Endodermal cell (in vitro differentiated cells): ENCODE measurements around the gene LRFN4. TPM values are rescaled to one million over a fixed set of nuclear protein-coding genes. Genes with fewer than 3 reads are reported as not detected.

ENCODE experiments used
- DNase-seq: peaks from one replicate; pipeline ENCODE4 v3.0.0-alpha.2; 2017
- H3K27ac ChIP-seq: 2 replicates; pipeline ENCODE4 v1.5.1; 2013; ENCODE audit warnings: mild to moderate bottlenecking, low read depth, low read length, moderate library complexity
- H3K27me3 ChIP-seq: 2 replicates; pipeline ENCODE4 v1.6.1; 2013; ENCODE audit warnings: mild to moderate bottlenecking, low read length, moderate library complexity; ENCODE audit not compliant: insufficient read depth, control insufficient read depth, poor library complexity, severe bottlenecking
- H3K36me3 ChIP-seq: 2 replicates; pipeline ENCODE4 v1.7.0; 2013; ENCODE audit warnings: mild to moderate bottlenecking, low read length, moderate library complexity; ENCODE audit not compliant: control insufficient read depth, insufficient read depth
- H3K4me1 ChIP-seq: one replicate; pipeline ENCODE4 v1.7.0; 2013; ENCODE audit warnings: low read length; ENCODE audit not compliant: control insufficient read depth, insufficient read depth
- H3K4me3 ChIP-seq: 2 replicates; pipeline ENCODE4 v1.5.1; 2013; ENCODE audit warnings: mild to moderate bottlenecking, low read length, moderate library complexity
- H3K9ac ChIP-seq: 2 replicates; pipeline ENCODE4 v1.6.1; 2013; ENCODE audit warnings: mild to moderate bottlenecking, low read length, moderate library complexity; ENCODE audit not compliant: poor library complexity, severe bottlenecking; ENCODE audit errors: extremely low read depth
- H3K9me3 ChIP-seq: 2 replicates; pipeline ENCODE4 v1.6.1; 2013; ENCODE audit warnings: mild to moderate bottlenecking, low read length, moderate library complexity; ENCODE audit not compliant: control insufficient read depth
- H3K27ac Mint-ChIP-seq: 2 replicates; pipeline ENCODE4 v1.8.0; 2020; ENCODE audit warnings: mixed read lengths
- H3K27me3 Mint-ChIP-seq: 2 replicates; pipeline ENCODE4 v1.8.0; 2021; ENCODE audit warnings: mild to moderate bottlenecking, mixed read lengths; ENCODE audit not compliant: insufficient read depth
- H3K36me3 Mint-ChIP-seq: 2 replicates; pipeline ENCODE4 v1.8.0; 2020; ENCODE audit warnings: low read depth, mixed read lengths
- H3K4me1 Mint-ChIP-seq: 2 replicates; pipeline ENCODE4 v1.8.0; 2020; ENCODE audit warnings: mixed read lengths
- H3K4me3 Mint-ChIP-seq: 2 replicates; pipeline ENCODE4 v1.8.0; 2020; ENCODE audit warnings: mild to moderate bottlenecking, moderate library complexity, mixed read lengths
- H3K9me3 Mint-ChIP-seq: 2 replicates; pipeline ENCODE4 v1.8.0; 2020; ENCODE audit warnings: mild to moderate bottlenecking, mixed read lengths
- CTCF ChIP-seq: fragments of 200-600 bp; sonication (generic); conservative IDR thresholded peaks from 2 replicates; pipeline ENCODE4 v1.5.0; 2021; ENCODE audit warnings: antibody characterized with exemption, mild to moderate bottlenecking
- WGBS, 2 experiments: methylation state at CpG; one replicate each; pipeline versions ENCODE4 v1.1.5 to v1.1.7; 2013; ENCODE audit warnings: missing lambda C conversion rate in 2 of 2, mixed read lengths in 1 of 2; ENCODE audit not compliant: insufficient coverage in 1 of 2, insufficient read length in 1 of 2; 5-methylcytosine and 5-hydroxymethylcytosine counted together
- total RNA-seq, 2 donors: library from RNA; stranded (reverse); fragmentation: NEBNext Ultra II Directional in 1 of 2; extraction: Animal tissue kit (Norgen Biotek cat#: 25700) in 1 of 2; gene quantifications; 2 replicates in 1 of 2; 3 replicates in 1 of 2; pipeline ENCODE4 v1.2.1, GENCODE V29; 2021

Gene LRFN4
- total RNA-seq, 2 donors from 2014 or later = 23.2 to 26.2 TPM

DNA sequence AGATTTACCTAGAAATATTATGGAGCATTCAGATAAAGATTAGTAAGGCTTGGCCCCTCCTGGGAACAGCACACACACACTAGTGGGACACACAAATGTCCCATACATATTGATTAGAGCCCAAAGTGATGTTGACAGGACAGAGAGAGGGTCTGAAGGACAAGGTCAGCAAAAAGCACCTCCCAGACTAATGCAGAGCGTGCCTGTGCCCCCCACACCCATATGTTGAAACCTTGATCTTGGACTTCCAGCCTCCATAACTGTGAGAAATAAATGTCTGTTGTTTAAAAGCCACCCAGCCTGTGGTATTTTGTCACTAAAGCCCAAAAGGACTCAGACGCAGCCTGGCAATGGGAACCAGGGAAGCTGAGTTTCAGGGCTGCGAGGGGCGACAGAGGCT is 27.6 kb downstream of the LRFN4 start:
- Mint-ChIP-seq H3K27me3 (peaks cover 6% of the 10 kb centered on the region), H3K36me3 (no peaks in the 10 kb centered on the region)

DNA sequence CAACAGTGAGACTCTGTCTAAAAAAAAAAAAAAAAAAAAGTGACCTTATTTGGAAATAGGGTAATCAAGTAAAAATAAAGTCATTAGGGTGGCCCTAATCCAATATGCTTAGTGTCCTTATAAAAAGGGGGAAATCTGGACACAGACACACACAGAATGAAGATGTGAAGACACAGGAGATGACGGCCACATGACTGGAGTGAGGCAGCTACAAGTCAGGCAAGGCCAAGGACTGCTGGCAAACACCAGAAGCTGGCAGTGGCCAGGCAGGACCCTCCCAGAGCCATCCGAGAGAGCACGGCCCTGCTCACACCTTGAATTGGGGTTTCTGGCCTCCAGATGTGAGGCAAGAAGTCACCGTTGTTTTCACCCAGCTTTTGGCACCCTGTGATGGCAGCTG is 28.6 kb downstream of the LRFN4 start:
- H3K27ac Mint-ChIP-seq = no peak overlapping the region
- WGBS, 2 experiments = 94 to 97% methylated on average over 3 to 4 of the region's 4 CpGs

More for the DNA sequence above, 27.6 kb downstream of the LRFN4 start:
- Histone ChIP-seq H3K9me3 (no peaks in the 10 kb centered on the region), H3K27me3 (no peaks in the 10 kb centered on the region), H3K4me3 (no peak overlapping the region), H3K27ac (no peak overlapping the region), H3K36me3 (no peaks in the 10 kb centered on the region), H3K9ac (no peak overlapping the region), H3K4me1 (no peaks in the 10 kb centered on the region)
- TF ChIP-seq CTCF = no peak
- Mint-ChIP-seq H3K4me3 (no peak overlapping the region), H3K27ac (no peak overlapping the region), H3K4me1 (peaks cover 31% of the 10 kb centered on the region), H3K9me3 (no peaks in the 10 kb centered on the region)
- DNase-seq = no peak
- WGBS, 2 experiments = 99 to 100% methylated on average over 4 of the region's 4 CpGs

GRCh38 chr11:66885950-66886440 is 29.1 kb downstream of the LRFN4 start:
- Histone ChIP-seq H3K27me3 (no peaks in the 10 kb centered on the region), H3K27ac (no peak overlapping the region), H3K9ac (no peak overlapping the region), H3K4me1 (no peaks in the 10 kb centered on the region), H3K36me3 (no peaks in the 10 kb centered on the region), H3K9me3 (no peaks in the 10 kb centered on the region), H3K4me3 (no peak overlapping the region)
- no peaks in the 10 kb centered on the region for H3K36me3 Mint-ChIP-seq
- no peaks in the 10 kb centered on the region for H3K27me3 Mint-ChIP-seq
- H3K4me3 Mint-ChIP-seq = no peak overlapping the region
- H3K4me1 Mint-ChIP-seq = peaks cover 33% of the 10 kb centered on the region
- H3K9me3 Mint-ChIP-seq = no peaks in the 10 kb centered on the region
- 81 to 87% methylated on average over 6 to 11 of the region's 11 CpGs for WGBS, 2 experiments
- no peak for DNase-seq
- peak overlapping the region; percentile 41 for H3K27ac Mint-ChIP-seq
- TF ChIP-seq CTCF = no peak

More for the DNA sequence above, 28.6 kb downstream of the LRFN4 start:
- Histone ChIP-seq H3K27me3 (no peaks in the 10 kb centered on the region), H3K9ac (no peak overlapping the region), H3K9me3 (no peaks in the 10 kb centered on the region), H3K4me3 (no peak overlapping the region), H3K4me1 (no peaks in the 10 kb centered on the region), H3K36me3 (no peaks in the 10 kb centered on the region), H3K27ac (no peak overlapping the region)
- Mint-ChIP-seq H3K36me3 (no peaks in the 10 kb centered on the region), H3K9me3 (no peaks in the 10 kb centered on the region), H3K4me3 (no peak overlapping the region), H3K27me3 (peaks cover 2% of the 10 kb centered on the region), H3K4me1 (peaks cover 36% of the 10 kb centered on the region)
- TF ChIP-seq CTCF = no peak
- no peak for DNase-seq
